GM18517 (cell line): ENCODE measurements around the gene PABPC1L2B.
"Not testable (repeated sequence)": the region's sequence is repeated elsewhere in the genome, so short reads cannot be mapped to it uniquely, and the experiment has no call there.

Experiments
- ATAC-seq: cut with Tn5 transposase; IDR thresholded peaks from one replicate; pipeline ENCODE4 v1.9.1; 2021; ENCODE audit warnings: mild to moderate bottlenecking, moderate library complexity; ENCODE audit not compliant: unreplicated experiment

The PABPC1L2B gene

GRCh38 chrX:73002733-73003132 lies at the start of gene PABPC1L2B:
Gene PABPC1L2B, plus strand, starts transcription at chrX:73002939. Its CDS starts 704 bp downstream, at chrX:73003643.
- not testable (repeated sequence) for ATAC-seq

GRCh38 chrX:72959971-72960370 lies 42.8 kb upstream of the PABPC1L2B start:
- ATAC-seq = not testable (repeated sequence)

GRCh38 chrX:72971859-72972258 lies 30.9 kb upstream of the PABPC1L2B start:
- not testable (repeated sequence) for ATAC-seq

GRCh38 chrX:72974885-72975284 lies 27.9 kb upstream of the PABPC1L2B start:
- not testable (repeated sequence) for ATAC-seq

GRCh38 chrX:72980894-72981469 lies 21.8 kb upstream of the PABPC1L2B start:
- not testable (repeated sequence) for ATAC-seq

- not testable (repeated sequence) for ATAC-seq
These were observed 1.3 kb downstream of the PABPC1L2B start for GRCh38 chrX:73004032-73004431.

GRCh38 chrX:73021361-73022092 lies 18.8 kb downstream of the PABPC1L2B start:
- ATAC-seq = no peak

GRCh38 chrX:73022093-73022445 lies 19.3 kb downstream of the PABPC1L2B start:
- ATAC-seq = not testable (repeated sequence)

- ATAC-seq = no peak
These were observed 26.1 kb downstream of the PABPC1L2B start for GRCh38 chrX:73028876-73029275.
